Spleen (tissue), 7 donors: ENCODE data around the gene SNRPF.

ENCODE experiments used
- POLR2A ChIP-seq, 3 donors: fragments of 450-650 bp; IDR thresholded peaks; one replicate each; pipeline ENCODE4 v1.5.1; 2017; ENCODE audit warnings: antibody characterized with exemption in 3 of 3, mild to moderate bottlenecking in 1 of 3
- POLR2AphosphoS5 ChIP-seq, 3 donors: sonication (generic); formaldehyde crosslinking; IDR thresholded peaks; one replicate each; pipeline ENCODE4 v1.5.1; 2017; ENCODE audit warnings: antibody characterized with exemption in 3 of 3
- TF ChIP-seq, protein P1 (sequence below), 11 experiments: fragments of 200-600 bp in 7 of 11; fragments of 450-650 bp in 4 of 11; sonication (generic) in 4 of 11; IDR thresholded peaks in 8 of 11; conservative IDR thresholded peaks in 3 of 11; 1 replicate in 7 of 11; 2 replicates in 4 of 11; pipeline versions ENCODE4 v1.4.0 to v1.8.0; 2016 to 2021; ENCODE audit warnings: antibody characterized with exemption in 11 of 11, inconsistent platforms in 4 of 11, mild to moderate bottlenecking in 1 of 11
- donor health status: DM: no; HTN: no; CAD: no; lungs with moderate emphysema.
- donor health status: DM: no; HTN: no; CAD: no.
- donor health status: DM: no; HTN: no; CAD: no.

DNA sequence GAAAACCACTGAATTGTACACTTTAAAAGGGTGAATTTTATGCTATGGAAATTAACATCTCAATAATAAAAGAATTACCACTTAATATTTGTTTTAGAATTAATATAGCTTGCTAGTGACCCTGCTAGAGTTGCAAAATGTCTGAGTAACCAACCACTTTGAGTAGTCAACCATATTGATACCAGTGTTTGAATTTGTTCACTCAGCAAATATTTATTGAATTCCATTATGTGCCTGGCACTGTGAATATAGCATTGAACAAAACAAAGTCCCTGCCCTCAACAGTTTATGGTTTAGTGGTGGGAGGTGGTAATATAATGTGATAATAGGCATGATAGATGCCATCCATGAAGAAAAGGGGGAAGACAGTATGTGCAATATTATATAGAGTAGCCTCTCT lies 4.6 kb downstream of the SNRPF start:
- TF ChIP-seq, protein P1, sequence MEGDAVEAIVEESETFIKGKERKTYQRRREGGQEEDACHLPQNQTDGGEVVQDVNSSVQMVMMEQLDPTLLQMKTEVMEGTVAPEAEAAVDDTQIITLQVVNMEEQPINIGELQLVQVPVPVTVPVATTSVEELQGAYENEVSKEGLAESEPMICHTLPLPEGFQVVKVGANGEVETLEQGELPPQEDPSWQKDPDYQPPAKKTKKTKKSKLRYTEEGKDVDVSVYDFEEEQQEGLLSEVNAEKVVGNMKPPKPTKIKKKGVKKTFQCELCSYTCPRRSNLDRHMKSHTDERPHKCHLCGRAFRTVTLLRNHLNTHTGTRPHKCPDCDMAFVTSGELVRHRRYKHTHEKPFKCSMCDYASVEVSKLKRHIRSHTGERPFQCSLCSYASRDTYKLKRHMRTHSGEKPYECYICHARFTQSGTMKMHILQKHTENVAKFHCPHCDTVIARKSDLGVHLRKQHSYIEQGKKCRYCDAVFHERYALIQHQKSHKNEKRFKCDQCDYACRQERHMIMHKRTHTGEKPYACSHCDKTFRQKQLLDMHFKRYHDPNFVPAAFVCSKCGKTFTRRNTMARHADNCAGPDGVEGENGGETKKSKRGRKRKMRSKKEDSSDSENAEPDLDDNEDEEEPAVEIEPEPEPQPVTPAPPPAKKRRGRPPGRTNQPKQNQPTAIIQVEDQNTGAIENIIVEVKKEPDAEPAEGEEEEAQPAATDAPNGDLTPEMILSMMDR (IDR thresholded peaks at IDR 0.05 in 8 of 11, conservative IDR thresholded peaks at IDR 0.05 in 3 of 11): no peak
- TF ChIP-seq POLR2AphosphoS5 (IDR thresholded peaks at IDR 0.05) (no peak), POLR2A (IDR thresholded peaks at IDR 0.05) (no peak)
